Stimulated activated CD8-positive, alpha-beta memory T cell treated with anti-CD3 and anti-CD28 coated beads, Interleukin-15, amount 100 ng/mL, for 4 hours (primary cell): Measurements from ENCODE around the gene BID.

ENCODE experiments used
- DNase-seq, 2 donors: peaks; one replicate each; pipeline ENCODE4 v3.0.0-alpha.2; 2020; ENCODE audit warnings: low read depth in 2 of 2

The BID gene

GRCh38 chr22:17803609-17804270 is 29.5 kb upstream of the BID start:
- DNase-seq: no peak

DNA sequence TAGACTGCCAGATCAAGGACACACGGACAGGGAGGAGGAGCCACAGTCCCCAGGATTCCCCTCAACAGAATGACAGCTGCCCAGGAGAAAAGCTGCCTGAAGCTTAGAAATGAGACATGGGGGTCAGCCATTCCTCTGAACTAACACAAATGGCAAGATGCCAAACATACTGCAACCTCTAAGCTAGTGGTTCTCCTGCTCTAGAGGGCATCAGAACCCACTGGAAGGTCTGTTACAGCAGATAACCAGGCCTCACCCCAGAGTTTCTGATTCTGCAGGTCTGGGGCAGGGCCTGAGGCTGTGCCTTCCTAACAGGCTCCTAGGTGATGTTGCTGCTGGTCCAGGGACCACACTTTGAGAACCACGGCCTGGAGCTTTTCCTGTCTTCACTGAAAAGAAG is 28.6 kb upstream of the BID start:
- DNase-seq: no peak

GRCh38 chr22:17802411-17802810 is 28.1 kb upstream of the BID start:
- DNase-seq: no peak

GRCh38 chr22:17797721-17798559 is 23.7 kb upstream of the BID start:
- DNase-seq: no peak

DNA sequence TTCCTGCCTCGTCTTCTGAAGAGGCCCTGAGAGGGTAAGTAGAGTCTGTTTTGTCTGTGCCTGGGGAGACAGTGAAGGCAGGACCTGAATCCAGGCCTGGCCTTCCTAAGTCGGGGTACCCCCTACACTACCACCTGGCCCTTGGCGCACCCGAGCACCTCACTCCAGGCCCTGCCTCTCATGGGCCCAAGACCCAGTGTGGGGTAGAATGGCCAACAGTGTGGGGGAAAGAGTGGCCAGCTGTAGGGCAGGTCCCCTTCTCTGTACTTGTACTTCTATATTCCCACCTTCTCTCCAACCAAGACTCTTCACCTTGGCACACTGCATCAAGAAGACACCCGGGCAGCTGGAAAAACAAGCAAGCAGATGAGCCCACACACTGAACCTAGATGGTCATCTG is 22.4 kb upstream of the BID start:
- DNase-seq: no peak

GRCh38 chr22:17795661-17796548 is 21.6 kb upstream of the BID start:
- no peak for DNase-seq

GRCh38 chr22:17794726-17795542 is 20.7 kb upstream of the BID start:
- no peak for DNase-seq

DNA sequence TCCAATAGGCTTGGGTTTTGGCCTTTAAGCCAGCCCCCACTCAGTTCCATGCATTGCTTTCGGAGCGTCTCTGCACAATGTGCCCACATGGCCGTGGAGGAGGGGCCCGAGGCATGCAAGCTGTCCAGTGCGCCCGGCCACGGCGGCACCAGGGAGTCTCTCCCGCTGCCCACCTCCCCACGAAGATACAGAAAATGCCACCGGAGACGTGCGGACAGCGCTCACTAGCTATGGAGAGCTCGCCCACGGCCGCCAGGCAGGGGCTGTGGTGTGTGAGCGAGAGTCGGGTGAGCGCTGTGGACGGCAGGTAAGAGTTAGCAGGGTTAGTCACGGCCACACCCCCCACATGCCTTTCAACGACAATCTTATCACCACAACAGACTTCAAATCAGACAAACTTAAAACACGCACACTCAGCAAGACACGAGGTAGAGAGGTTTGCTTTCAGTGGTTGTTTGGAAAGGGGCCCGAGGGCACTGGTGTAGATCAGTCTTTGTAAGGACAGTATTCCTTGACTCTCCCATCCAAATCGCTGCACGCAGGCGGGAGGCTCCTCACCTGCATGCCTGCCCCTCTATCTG is 18.7 kb upstream of the BID start:
- DNase-seq: no peak

DNA sequence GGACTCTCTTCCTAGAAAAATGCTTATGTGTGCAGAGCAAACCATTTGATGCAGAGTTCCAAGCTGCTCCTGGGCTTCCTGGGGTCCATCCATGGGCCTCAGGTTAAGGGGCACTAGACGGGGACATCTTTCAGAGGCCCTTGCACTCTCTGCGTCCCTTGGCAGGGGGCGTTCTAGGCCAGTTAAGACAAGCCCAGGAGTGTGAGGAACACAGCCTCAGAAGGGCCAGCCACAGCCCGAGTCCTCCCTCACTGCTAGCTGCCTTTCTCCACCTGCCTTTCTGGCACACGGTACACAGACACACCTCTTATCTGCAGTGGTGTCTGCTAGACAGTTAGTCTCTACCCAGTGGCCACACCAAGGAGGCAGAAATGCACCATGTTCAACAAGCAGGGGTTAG is 18.0 kb upstream of the BID start:
- DNase-seq: no peak

DNA sequence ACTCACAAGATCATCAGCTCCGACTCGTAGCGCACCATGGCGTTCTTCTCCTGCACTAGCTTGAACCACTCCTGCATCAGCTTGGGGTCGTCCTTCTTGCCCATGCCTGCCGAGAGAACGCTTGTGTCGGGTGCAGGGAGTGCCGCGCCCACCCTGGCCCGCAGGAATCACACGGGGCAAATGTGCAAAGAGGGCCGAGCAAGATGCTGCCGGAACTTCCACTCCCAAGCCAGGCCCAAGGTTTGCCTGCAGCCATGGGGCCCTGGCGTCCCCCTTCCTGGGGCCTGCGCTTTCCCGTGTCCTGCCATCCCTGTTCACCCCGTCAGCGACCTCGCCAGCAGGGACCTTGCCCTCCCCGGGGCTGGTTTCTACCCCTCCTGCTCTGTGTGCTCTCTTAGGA is 16.9 kb upstream of the BID start:
- no peak for DNase-seq

- DNase-seq: no peak
Observed at GRCh38 chr22:17789379-17790200, 15.3 kb upstream of the BID start.

DNA sequence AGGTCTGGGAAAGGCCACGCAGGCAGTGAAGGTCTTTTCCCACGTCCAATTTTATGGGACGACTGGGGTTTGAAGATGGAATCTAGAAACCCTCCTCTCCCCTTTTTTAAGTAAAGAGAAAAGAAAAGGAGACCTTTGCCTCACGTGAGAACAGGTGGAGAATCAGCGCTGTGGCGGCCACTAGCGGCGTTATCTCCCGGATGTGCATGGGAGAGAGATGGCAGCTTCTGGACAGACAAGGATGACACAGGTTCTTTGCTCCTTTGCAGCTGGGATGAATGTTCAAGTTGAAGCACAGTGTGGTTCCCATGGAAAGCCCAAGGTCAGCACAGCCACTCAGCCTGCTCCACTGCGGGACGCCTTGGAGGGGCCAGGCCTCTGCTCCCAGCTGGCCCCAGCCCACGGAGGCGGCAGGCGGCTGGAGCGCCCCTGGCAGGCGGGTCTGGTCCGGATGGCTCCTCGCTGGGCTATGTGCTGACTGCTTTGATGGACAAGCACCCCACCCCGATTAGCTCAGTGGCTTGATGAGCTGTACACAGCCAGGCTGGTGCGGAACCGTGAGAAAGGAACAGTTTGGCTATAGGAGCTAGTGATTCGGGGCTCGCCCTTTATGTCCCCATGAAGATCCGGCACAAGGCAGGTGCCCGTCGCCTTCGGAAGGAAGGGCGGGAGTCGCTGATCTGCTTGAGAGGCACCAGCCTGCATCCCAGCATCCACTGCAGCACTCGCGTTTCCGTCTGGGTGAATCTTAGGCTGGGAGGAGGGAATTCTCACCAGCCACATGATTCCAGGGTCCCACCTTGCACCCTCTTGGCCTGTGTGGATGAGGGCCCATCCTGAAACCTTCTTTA is 14.5 kb upstream of the BID start:
- no peak for DNase-seq

DNA sequence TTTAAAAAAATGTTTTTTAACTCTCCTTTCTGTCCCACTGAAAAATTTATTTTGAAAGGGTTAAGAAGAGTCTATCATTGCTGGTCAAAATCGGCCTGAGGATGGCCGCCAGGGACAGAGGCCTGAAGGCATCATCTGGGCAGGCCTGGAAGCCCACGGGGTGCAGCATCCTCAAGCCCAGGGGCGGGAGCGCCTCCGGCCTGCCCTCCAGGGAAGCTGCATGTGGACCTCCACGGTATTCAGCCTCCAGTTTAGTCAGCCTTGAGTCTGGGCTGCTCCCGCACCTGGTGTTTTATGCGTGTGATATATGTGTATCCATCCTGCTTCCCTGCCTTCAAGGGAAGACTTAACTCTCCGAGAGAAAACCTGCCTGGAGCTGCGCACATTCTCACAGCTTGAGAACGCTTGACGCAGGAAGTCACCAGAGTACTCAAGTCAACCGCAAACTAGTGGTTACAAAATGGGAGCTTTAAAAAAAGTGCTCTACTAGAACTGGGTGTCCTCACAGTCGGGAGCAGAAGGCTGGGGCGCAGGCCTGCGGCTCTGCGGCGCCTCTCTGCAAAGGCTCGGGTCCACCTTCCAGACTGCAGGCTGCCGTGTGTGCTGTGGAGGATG is 13.6 kb upstream of the BID start:
- no peak for DNase-seq

DNA sequence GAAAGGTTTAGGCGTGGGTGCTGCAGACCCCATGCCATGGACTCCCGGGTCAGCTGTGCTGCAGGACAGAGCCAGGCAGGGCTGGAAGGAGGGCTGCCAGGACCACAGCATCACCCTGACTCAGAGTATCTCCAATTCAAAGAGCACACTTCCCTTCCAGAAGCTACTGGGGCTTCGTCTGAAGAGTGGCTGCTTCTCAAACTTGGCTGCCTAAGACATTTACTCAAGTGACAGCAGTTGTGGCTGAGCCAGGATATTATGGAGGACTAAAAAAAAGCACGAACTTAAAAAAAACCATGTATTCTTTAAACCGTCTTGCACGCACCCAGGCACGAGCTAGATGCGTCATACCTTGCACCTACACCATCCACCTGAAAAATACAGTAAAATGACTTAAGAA is 13.0 kb upstream of the BID start:
- no peak for DNase-seq

DNA sequence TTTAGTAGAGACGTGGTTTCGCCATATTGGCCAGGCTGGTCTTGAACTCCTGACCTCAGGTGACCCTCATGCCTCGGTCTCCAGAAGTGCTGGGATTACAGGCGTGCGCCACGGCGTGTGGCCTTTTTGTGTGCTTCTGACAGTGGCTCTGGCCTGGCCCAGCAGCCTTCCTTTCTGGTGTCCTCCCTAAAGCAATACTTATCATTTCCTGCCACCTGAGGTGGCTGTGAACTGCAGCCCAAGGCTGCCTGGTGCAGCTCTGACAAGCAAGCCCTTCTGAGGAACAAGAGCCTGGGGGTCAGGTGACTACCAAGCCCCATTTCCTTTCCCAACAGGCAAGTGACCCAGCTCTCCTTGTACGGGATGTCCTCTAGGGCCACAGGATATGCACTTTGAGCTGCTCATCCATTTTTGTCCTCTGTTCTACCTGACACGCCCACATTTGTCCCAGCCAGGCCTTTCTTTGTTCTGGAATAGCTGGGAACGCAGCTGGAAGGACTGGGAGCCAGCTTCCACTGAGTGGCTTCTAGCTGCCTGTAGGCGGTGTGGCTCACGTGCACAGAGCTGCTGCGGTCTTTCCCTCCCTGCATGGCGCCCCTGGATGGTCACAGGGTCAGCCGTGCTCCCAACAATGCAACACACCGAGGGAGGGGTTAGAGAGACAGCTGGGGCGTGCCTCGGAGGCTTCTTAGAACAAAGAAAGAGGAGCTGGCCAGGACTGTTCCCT is 12.3 kb upstream of the BID start:
- DNase-seq: no peak

DNA sequence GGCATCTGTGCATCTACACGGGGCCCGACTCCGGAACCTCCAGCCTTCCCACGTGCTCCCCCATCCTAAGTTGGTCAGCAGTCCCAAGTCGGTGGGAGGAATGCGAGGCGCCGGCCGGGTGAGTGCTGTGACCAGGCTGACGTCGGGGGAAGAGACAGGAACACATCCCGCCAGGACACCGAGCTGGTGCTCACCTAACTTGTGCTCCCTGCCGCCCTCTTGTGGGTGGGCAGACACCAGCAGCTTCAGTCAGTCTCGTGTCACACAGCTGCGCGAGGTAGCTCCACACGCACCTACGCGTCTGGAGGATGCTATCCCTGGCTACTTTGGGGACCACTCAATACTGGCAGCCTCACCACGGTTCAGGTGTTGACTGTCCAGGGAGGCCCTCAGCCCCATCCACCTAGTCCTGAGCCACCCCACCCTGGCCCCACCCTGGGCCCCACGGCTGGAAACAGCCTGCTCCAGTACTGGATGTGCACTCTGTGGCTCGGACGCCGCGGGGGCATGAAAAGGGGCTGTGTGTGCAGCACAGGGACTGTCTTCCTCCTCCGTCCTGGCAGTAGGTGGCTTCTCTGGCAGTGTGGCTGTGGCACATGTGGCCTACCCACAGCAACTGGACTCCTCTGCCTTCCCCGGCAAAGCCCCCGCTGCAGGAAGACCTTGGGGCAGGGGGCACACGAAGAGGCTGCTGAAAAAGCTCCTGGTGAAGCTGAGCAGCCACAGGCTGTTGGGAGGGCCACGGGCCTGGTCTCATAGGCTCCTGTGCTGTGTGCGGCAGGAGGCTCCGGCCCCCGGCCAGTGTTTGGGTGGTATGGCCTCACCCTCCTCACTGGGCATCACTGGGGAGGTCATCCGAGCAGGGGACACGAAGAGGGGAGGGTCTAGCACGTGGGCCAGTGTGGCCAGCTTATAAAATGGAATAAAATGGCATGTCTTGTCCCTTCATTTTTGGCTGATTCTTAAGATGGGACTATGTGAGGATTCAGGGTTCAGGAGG is 11.2 kb upstream of the BID start:
- peak in 1 of 2 donors; percentile 44 for DNase-seq

DNA sequence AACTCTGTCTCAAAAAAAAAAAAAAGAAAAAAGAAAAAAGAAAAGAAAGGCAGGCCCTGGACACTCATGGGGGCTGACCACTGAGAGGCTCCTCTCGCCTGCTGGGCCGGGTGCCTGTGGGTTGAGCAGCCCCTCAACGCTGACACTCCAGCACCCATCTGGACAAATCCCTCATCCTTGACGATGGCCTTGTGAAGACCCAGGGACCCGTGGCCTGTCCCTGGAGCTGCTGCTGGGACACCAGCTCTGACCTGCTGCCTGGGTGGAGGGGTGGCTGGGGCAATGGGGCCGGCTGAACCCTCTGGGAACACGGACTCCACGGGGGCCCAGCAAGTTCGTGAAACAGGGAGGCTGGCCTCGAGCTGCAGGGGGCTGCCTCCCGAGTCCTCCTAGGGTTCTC is 10.5 kb upstream of the BID start:
- DNase-seq: no peak
